ENCODE results near the gene TMEM181. TPM values are rescaled to one million over a fixed set of nuclear protein-coding genes. Genes with fewer than 3 reads are reported as not detected.

Gene TMEM181
- total and polyA plus RNA-seq, 9 donors = 7.3 to 21.9 (median 12.7) TPM

DNA sequence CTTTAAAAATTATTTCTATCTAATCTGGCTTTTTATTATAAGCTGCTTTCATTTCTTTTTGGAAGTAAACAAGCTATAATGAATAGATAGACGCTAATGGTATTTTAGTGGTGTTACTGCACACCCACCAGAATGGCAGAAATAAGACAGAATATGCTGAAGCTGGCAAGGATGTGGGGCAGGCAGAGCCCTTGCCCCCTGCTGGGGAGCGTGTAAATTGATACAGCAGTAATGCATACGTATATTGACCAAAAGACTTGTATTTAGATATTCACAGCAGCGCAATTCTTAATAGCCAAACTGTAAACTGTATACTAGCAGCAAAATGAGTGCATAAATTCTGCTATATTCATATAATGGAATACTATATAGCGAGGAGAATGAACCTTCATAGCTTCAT lies 35.3 kb downstream of the TMEM181 start:
- no peaks in the 10 kb centered on the region for H3K36me3 ChIP-seq
- intact Hi-C loops (cut with DNase I) = no loop called here
- WGBS, 3 donors = 87 to 94% (median 93%) methylated on average over 5 of the region's 5 CpGs

DNA sequence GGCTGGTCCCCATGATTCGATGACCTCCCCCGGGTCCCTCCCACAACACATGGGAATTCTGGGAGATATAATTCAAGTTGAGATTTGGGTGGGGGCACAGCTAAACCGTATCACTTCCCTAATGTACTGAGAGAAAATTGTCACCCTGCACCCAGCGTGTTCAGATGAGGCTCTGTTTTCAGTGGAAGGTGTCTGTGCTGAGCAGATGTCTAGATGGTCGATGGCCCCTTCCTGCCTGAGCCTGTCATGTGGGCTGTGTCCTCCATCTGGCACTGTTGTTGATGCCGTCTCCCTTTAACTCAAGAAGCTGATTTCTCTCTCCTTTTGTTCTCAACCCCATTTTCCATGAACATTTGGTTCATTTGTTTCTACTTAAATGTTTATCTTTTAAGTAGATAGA lies 37.0 kb downstream of the TMEM181 start:
- no peaks in the 10 kb centered on the region for H3K9me3 ChIP-seq
- 74 to 84% (median 84%) methylated on average over 6 of the region's 6 CpGs for WGBS, 3 donors
- DNase-seq = no peak
- intact Hi-C loops (cut with DNase I) = no loop called here
- no peaks in the 10 kb centered on the region for H3K36me3 ChIP-seq
- no peak overlapping the region for H3K27ac ChIP-seq
- TF ChIP-seq POLR2A (IDR thresholded peaks at IDR 0.05) = no peak
- TF ChIP-seq, protein P1, sequence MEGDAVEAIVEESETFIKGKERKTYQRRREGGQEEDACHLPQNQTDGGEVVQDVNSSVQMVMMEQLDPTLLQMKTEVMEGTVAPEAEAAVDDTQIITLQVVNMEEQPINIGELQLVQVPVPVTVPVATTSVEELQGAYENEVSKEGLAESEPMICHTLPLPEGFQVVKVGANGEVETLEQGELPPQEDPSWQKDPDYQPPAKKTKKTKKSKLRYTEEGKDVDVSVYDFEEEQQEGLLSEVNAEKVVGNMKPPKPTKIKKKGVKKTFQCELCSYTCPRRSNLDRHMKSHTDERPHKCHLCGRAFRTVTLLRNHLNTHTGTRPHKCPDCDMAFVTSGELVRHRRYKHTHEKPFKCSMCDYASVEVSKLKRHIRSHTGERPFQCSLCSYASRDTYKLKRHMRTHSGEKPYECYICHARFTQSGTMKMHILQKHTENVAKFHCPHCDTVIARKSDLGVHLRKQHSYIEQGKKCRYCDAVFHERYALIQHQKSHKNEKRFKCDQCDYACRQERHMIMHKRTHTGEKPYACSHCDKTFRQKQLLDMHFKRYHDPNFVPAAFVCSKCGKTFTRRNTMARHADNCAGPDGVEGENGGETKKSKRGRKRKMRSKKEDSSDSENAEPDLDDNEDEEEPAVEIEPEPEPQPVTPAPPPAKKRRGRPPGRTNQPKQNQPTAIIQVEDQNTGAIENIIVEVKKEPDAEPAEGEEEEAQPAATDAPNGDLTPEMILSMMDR (IDR thresholded peaks at IDR 0.05) = no peak
- TF ChIP-seq EP300 (IDR thresholded peaks at IDR 0.05) = no peak
- H3K27me3 ChIP-seq = no peaks in the 10 kb centered on the region
- no peak overlapping the region for H3K4me3 ChIP-seq
- H3K4me1 ChIP-seq (ENCODE audit: insufficient read depth) = no peaks in the 10 kb centered on the region

More for the DNA sequence above, 35.3 kb downstream of the TMEM181 start:
- Histone ChIP-seq H3K27me3 (no peaks in the 10 kb centered on the region), H3K9me3 (no peaks in the 10 kb centered on the region), H3K4me1 (ENCODE audit: insufficient read depth) (no peaks in the 10 kb centered on the region), H3K27ac (no peak overlapping the region), H3K4me3 (no peak overlapping the region)
- no peak for DNase-seq
- TF ChIP-seq EP300 (IDR thresholded peaks at IDR 0.05) (no peak), POLR2A (IDR thresholded peaks at IDR 0.05) (no peak)
- TF ChIP-seq, protein P1 (IDR thresholded peaks at IDR 0.05) = no peak

DNA sequence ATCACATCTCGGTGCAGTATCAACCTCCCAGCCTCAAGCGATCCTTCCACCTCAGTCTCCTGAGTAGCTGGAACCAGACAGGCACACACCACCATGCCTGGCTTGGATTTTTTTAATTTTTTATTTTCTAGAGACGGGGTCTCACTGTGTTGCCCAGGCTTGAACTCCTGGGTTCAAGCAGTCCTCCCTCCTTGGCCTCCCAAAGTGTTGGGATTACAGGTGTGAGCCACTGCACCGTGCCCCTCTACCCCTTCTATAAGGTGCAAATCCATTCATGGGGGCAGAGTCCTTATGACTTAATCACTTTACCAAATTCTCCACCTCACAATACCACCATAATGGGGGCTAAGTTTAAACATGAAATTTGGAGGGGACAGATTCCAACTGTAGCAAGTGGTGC lies 37.7 kb downstream of the TMEM181 start:
- no peaks in the 10 kb centered on the region for H3K36me3 ChIP-seq
- 94 to 96% (median 94%) methylated on average over 4 of the region's 4 CpGs for WGBS, 3 donors

DNA sequence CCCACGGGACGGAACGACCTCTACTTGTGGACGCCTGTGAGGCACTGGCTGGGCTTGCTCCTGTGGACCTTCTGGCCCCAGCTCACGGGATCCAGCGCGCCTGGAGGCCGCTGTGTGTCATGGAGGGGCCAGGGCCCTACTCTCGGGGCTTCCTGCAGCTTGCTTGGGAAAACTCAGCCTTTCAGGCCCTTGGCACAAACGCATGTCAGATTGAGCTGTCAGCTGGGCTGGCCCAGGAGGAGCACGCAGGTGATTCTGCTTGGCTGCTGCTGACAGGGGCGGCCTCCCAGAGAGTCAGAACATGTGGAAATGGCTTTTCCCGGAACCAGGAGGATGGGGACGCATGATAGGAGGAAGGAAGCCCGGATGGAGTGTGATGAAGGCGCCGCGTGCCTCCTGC lies 39.7 kb downstream of the TMEM181 start:
- Histone ChIP-seq H3K4me1 (ENCODE audit: insufficient read depth) (no peaks in the 10 kb centered on the region), H3K27me3 (no peaks in the 10 kb centered on the region), H3K4me3 (no peak overlapping the region), H3K36me3 (no peaks in the 10 kb centered on the region), H3K27ac (no peak overlapping the region), H3K9me3 (no peaks in the 10 kb centered on the region)
- TF ChIP-seq POLR2A (IDR thresholded peaks at IDR 0.05) (no peak), EP300 (IDR thresholded peaks at IDR 0.05) (no peak)
- TF ChIP-seq, protein P1 (IDR thresholded peaks at IDR 0.05) = no peak
- intact Hi-C loops (cut with DNase I) = loop anchor here (10.0 kb wide), 2 partner anchors 85 to 375 kb away; no protein-coding TSS in a partner anchor
- 91% methylated on average over 18 of the region's 18 CpGs for WGBS, 3 donors
- DNase-seq = no peak

More for the DNA sequence above, 37.7 kb downstream of the TMEM181 start:
- Histone ChIP-seq H3K27ac (no peak overlapping the region), H3K4me3 (no peak overlapping the region), H3K9me3 (no peaks in the 10 kb centered on the region), H3K4me1 (ENCODE audit: insufficient read depth) (no peaks in the 10 kb centered on the region), H3K27me3 (no peaks in the 10 kb centered on the region)
- intact Hi-C loops (cut with DNase I) = no loop called here
- DNase-seq = no peak
- TF ChIP-seq EP300 (IDR thresholded peaks at IDR 0.05) (no peak), POLR2A (IDR thresholded peaks at IDR 0.05) (no peak)
- TF ChIP-seq, protein P1 (IDR thresholded peaks at IDR 0.05) = no peak
